ENCODE results near the gene HTRA1.

Gene HTRA1

GRCh38 chr10:122421742-122422141 lies 39.6 kb upstream of the HTRA1 start:
- no peak overlapping the region for H3K4me3 ChIP-seq (ENCODE audit: low read length)
- TF ChIP-seq CTCF (conservative IDR thresholded peaks at IDR 0.05; ENCODE audit: low read depth, low read length) = no peak
- DNase-seq (ENCODE audit: low read depth) = no peak

GRCh38 chr10:122422266-122422989 lies 38.9 kb upstream of the HTRA1 start:
- no peak for TF ChIP-seq CTCF (conservative IDR thresholded peaks at IDR 0.05; ENCODE audit: low read depth, low read length)
- H3K4me3 ChIP-seq (ENCODE audit: low read length) = no peak overlapping the region
- no peak for DNase-seq (ENCODE audit: low read depth)

GRCh38 chr10:122424059-122424458 lies 37.3 kb upstream of the HTRA1 start:
- no peak for DNase-seq (ENCODE audit: low read depth)
- H3K4me3 ChIP-seq (ENCODE audit: low read length) = no peak overlapping the region
- TF ChIP-seq CTCF (conservative IDR thresholded peaks at IDR 0.05; ENCODE audit: low read depth, low read length) = no peak

GRCh38 chr10:122426829-122427228 lies 34.5 kb upstream of the HTRA1 start:
- no peak overlapping the region for H3K4me3 ChIP-seq (ENCODE audit: low read length)
- DNase-seq (ENCODE audit: low read depth) = no peak
- TF ChIP-seq CTCF (conservative IDR thresholded peaks at IDR 0.05; ENCODE audit: low read depth, low read length) = no peak

- no peak for TF ChIP-seq CTCF (conservative IDR thresholded peaks at IDR 0.05; ENCODE audit: low read depth, low read length)
- DNase-seq (ENCODE audit: low read depth) = no peak
- no peak overlapping the region for H3K4me3 ChIP-seq (ENCODE audit: low read length)
Observed at GRCh38 chr10:122427280-122427679, 34.1 kb upstream of the HTRA1 start.

- DNase-seq (ENCODE audit: low read depth) = no peak
- no peak overlapping the region for H3K4me3 ChIP-seq (ENCODE audit: low read length)
- TF ChIP-seq CTCF (conservative IDR thresholded peaks at IDR 0.05; ENCODE audit: low read depth, low read length) = peak; percentile 44
Observed at GRCh38 chr10:122435212-122435827, 26.0 kb upstream of the HTRA1 start.

- H3K4me3 ChIP-seq (ENCODE audit: low read length) = no peak overlapping the region
- TF ChIP-seq CTCF (conservative IDR thresholded peaks at IDR 0.05; ENCODE audit: low read depth, low read length) = no peak
- DNase-seq (ENCODE audit: low read depth) = no peak
Observed at GRCh38 chr10:122441961-122442360, 19.4 kb upstream of the HTRA1 start.
